Mesenteric fat pad (tissue), 1 donor: Measurements from ENCODE around the gene BMPR1B. TPM values are rescaled to one million over a fixed set of nuclear protein-coding genes. Genes with fewer than 3 reads are reported as not detected.

Source experiments
- DNase-seq: peaks from one replicate; pipeline ENCODE4 v3.0.0-alpha.2; 2020; ENCODE audit warnings: low spot score
- total RNA-seq: library from RNA; stranded (reverse); fragmentation: NEBNext Ultra II Directional; extraction: Animal tissue kit (Norgen Biotek cat#: 25700); gene quantifications from one replicate; pipeline ENCODE4 v1.2.1, GENCODE V29; 2021
- donor health status: DM: yes; HTN: yes; CAD: no.

Gene BMPR1B
- total RNA-seq, 1 donor from 2014 or later, result 0.45 TPM

- DNase-seq, result no peak
Measured at GRCh38 chr4:95085124-95085833, 327.5 kb downstream of the BMPR1B start.

- no peak for DNase-seq
Measured at GRCh38 chr4:95086551-95086950, 328.8 kb downstream of the BMPR1B start.

- no peak for DNase-seq
Measured at GRCh38 chr4:95087657-95088455, 330.1 kb downstream of the BMPR1B start.

- DNase-seq, result no peak
Measured at GRCh38 chr4:95091272-95091671, 333.5 kb downstream of the BMPR1B start.

- no peak for DNase-seq
Measured at GRCh38 chr4:95092766-95093165, 335.0 kb downstream of the BMPR1B start.

- DNase-seq, result no peak
Measured at GRCh38 chr4:95093460-95093859, 335.7 kb downstream of the BMPR1B start.

GRCh38 chr4:95093936-95094929 lies 336.5 kb downstream of the BMPR1B start:
- DNase-seq, result no peak

GRCh38 chr4:95095348-95095974 lies 337.7 kb downstream of the BMPR1B start:
- DNase-seq, result no peak

GRCh38 chr4:95102162-95102790 lies 344.5 kb downstream of the BMPR1B start:
- no peak for DNase-seq

GRCh38 chr4:95105112-95105511 lies 347.4 kb downstream of the BMPR1B start:
- DNase-seq, result no peak

GRCh38 chr4:95105983-95106382 lies 348.2 kb downstream of the BMPR1B start:
- DNase-seq, result no peak

- DNase-seq, result no peak
Measured at GRCh38 chr4:95106408-95106928, 348.7 kb downstream of the BMPR1B start.

- no peak for DNase-seq
Measured at GRCh38 chr4:95107004-95107403, 349.2 kb downstream of the BMPR1B start.

GRCh38 chr4:95107635-95108034 lies 349.9 kb downstream of the BMPR1B start:
- no peak for DNase-seq

- DNase-seq, result no peak
Measured at GRCh38 chr4:95108883-95109421, 351.2 kb downstream of the BMPR1B start.

GRCh38 chr4:95114521-95114920 lies 356.8 kb downstream of the BMPR1B start:
- DNase-seq, result no peak

- DNase-seq, result no peak
Measured at GRCh38 chr4:95118497-95118896, 360.7 kb downstream of the BMPR1B start.

GRCh38 chr4:95120456-95120855 lies 362.7 kb downstream of the BMPR1B start:
- no peak for DNase-seq

- no peak for DNase-seq
Measured at GRCh38 chr4:95122001-95122400, 364.2 kb downstream of the BMPR1B start.
